ENCODE results near the gene SEMA5A. TPM values are rescaled to one million over a fixed set of nuclear protein-coding genes. Genes with fewer than 3 reads are reported as not detected.

The SEMA5A gene
- total and polyA plus RNA-seq, 2 donors (not counting 1 experiment from before 2014, with no cell fraction given), result not detected

GRCh38 chr5:9363449-9363848 is 182.4 kb downstream of the SEMA5A start:
- H3K27me3 Mint-ChIP-seq, result no peaks in the 10 kb centered on the region
- Histone ChIP-seq H3K27ac (ENCODE audit: low read length in 2 of 2) (no peak overlapping the region), H3K9ac (ENCODE audit: low read length) (no peak overlapping the region), H3K79me2 (ENCODE audit: control insufficient read depth, insufficient read depth, low read length) (no peaks in the 10 kb centered on the region), H3K4me1 (ENCODE audit: control insufficient read depth in 2 of 2, insufficient read depth in 2 of 2, low read length in 2 of 2) (no peaks in the 10 kb centered on the region), H4K20me1 (ENCODE audit: control insufficient read depth, insufficient read depth, low read length, poor library complexity, severe bottlenecking) (no peaks in the 10 kb centered on the region), H3K4me2 (replicated peaks; ENCODE audit: low read depth, low read length, poor library complexity, severe bottlenecking) (no peak overlapping the region), H3K9me3 (ENCODE audit: control extremely low read depth in 1 of 3, control insufficient read depth in 2 of 3, insufficient read depth in 1 of 3, low read length in 2 of 3) (no peaks in the 10 kb centered on the region), H3K4me3 (ENCODE audit: control extremely low read depth in 1 of 5, extremely low read depth in 1 of 5, insufficient read depth in 1 of 5, low read depth in 2 of 5, low read length in 4 of 5) (no peak overlapping the region), H3K27me3 (replicated peaks in 1 of 4; ENCODE audit: control extremely low read depth in 1 of 4, control insufficient read depth in 3 of 4, insufficient read depth in 4 of 4, low read length in 3 of 4) (no peaks in the 10 kb centered on the region), H3K36me3 (replicated peaks in 1 of 2; ENCODE audit: control extremely low read depth in 1 of 2, control insufficient read depth in 1 of 2, extremely low read depth in 1 of 2, insufficient read depth in 2 of 2, low read length in 1 of 2) (no peaks in the 10 kb centered on the region), H2AFZ (ENCODE audit: insufficient read depth, low read depth, low read length, poor library complexity, severe bottlenecking) (no peak overlapping the region)
- WGBS (ENCODE audit: insufficient coverage), result no CpG with 5 or more reads among the region's 2 CpGs
- no peak overlapping the region for H3K4me3 Mint-ChIP-seq
- ATAC-seq (ENCODE audit: low read depth) (no peak), DNase-seq (no peak)
- ChIA-PET CTCF (no interaction called here), POLR2A (no interaction called here)
- TF ChIP-seq EZH2 (IDR thresholded peaks at IDR 0.05; ENCODE audit: borderline replicate concordance, insufficient read depth, low read depth, low read length, poor library complexity, severe bottlenecking) (no peak), CTCF (IDR thresholded peaks at IDR 0.05) (no peak)
- H3K4me1 Mint-ChIP-seq, result no peaks in the 10 kb centered on the region
- H3K9me3 Mint-ChIP-seq (ENCODE audit: insufficient read depth), result no peaks in the 10 kb centered on the region
- no peak overlapping the region for H3K27ac Mint-ChIP-seq
- intact Hi-C loops (cut with micrococcal nuclease), result no loop called here

- no peak overlapping the region for H3K9ac ChIP-seq (ENCODE audit: low read length)
- intact Hi-C loops (cut with micrococcal nuclease), result no loop called here
- no peaks in the 10 kb centered on the region for H3K4me1 ChIP-seq (ENCODE audit: control insufficient read depth in 2 of 2, insufficient read depth in 2 of 2, low read length in 2 of 2)
- Mint-ChIP-seq H3K27me3 (no peaks in the 10 kb centered on the region), H3K9me3 (ENCODE audit: insufficient read depth) (no peaks in the 10 kb centered on the region), H3K4me1 (no peaks in the 10 kb centered on the region), H3K4me3 (no peak overlapping the region), H3K27ac (no peak overlapping the region)
- ATAC-seq (ENCODE audit: low read depth), result no peak
- no peak overlapping the region for H3K4me3 ChIP-seq (ENCODE audit: control extremely low read depth in 1 of 5, extremely low read depth in 1 of 5, insufficient read depth in 1 of 5, low read depth in 2 of 5, low read length in 4 of 5)
- H4K20me1 ChIP-seq (ENCODE audit: control insufficient read depth, insufficient read depth, low read length, poor library complexity, severe bottlenecking), result no peaks in the 10 kb centered on the region
- TF ChIP-seq CTCF (IDR thresholded peaks at IDR 0.05), result no peak
- TF ChIP-seq EZH2 (IDR thresholded peaks at IDR 0.05; ENCODE audit: borderline replicate concordance, insufficient read depth, low read depth, low read length, poor library complexity, severe bottlenecking), result no peak
- H3K36me3 ChIP-seq (replicated peaks in 1 of 2; ENCODE audit: control extremely low read depth in 1 of 2, control insufficient read depth in 1 of 2, extremely low read depth in 1 of 2, insufficient read depth in 2 of 2, low read length in 1 of 2), result no peaks in the 10 kb centered on the region
- no peak overlapping the region for H3K4me2 ChIP-seq (replicated peaks; ENCODE audit: low read depth, low read length, poor library complexity, severe bottlenecking)
- no peak for DNase-seq
- H3K27me3 ChIP-seq (replicated peaks in 1 of 4; ENCODE audit: control extremely low read depth in 1 of 4, control insufficient read depth in 3 of 4, insufficient read depth in 4 of 4, low read length in 3 of 4), result no peaks in the 10 kb centered on the region
- H2AFZ ChIP-seq (ENCODE audit: insufficient read depth, low read depth, low read length, poor library complexity, severe bottlenecking), result no peak overlapping the region
- no peak overlapping the region for H3K27ac ChIP-seq (ENCODE audit: low read length in 2 of 2)
- no peaks in the 10 kb centered on the region for H3K79me2 ChIP-seq (ENCODE audit: control insufficient read depth, insufficient read depth, low read length)
- H3K9me3 ChIP-seq (ENCODE audit: control extremely low read depth in 1 of 3, control insufficient read depth in 2 of 3, insufficient read depth in 1 of 3, low read length in 2 of 3), result no peaks in the 10 kb centered on the region
- ChIA-PET POLR2A (no interaction called here), CTCF (no interaction called here)
- no CpG with 5 or more reads among the region's 2 CpGs for WGBS (ENCODE audit: insufficient coverage)
These were observed 182.8 kb downstream of the SEMA5A start for GRCh38 chr5:9363026-9363425.

All from B cell (primary cell).